Epidermal melanocyte (primary cell): ENCODE data around the gene INTS3.
"Not testable (repeated sequence)": the region's sequence is repeated elsewhere in the genome, so short reads cannot be mapped to it uniquely, and the experiment has no call there.

Experiments used
- DNase-seq: peaks from one replicate; pipeline ENCODE4 v3.0.0; 2011; ENCODE audit warnings: low spot score; ENCODE audit not compliant: insufficient read length

Gene INTS3

GRCh38 chr1:153752072-153752471, 24.2 kb downstream of the INTS3 start:
- no peak for DNase-seq

DNA sequence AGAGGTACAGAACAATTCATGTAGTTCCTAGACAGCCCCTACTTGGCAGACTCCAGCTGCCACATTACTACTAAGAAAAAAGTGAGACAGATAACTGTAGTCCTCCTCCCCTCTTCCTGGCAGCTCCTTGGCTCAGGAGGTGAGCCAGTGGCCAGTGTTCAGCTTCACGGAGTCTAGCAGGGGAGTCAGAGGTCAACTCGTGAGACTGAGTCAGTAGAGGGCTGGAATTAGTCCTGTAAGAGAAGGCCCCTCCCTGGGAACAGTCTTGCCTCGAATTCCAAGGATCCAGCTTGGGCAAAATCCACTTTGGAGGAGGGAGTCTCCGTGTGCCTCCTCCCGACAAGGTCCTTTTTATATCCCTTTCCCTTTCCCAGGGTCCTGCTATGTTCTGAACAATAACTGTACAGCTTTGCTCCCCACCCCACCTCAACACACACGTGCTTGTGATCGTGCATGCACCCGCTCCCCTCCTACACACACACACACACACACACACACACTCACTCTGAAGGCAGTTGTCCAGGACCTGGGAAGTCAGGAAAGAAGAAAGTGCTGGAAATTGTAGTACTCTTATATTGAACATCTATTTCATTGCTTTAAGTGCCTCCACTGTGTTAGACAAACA, 24.8 kb downstream of the INTS3 start:
- DNase-seq, result no peak

- DNase-seq, result no peak
Observed at GRCh38 chr1:153754266-153754665, 26.4 kb downstream of the INTS3 start.

GRCh38 chr1:153760440-153760839, 32.6 kb downstream of the INTS3 start:
- DNase-seq, result no peak

DNA sequence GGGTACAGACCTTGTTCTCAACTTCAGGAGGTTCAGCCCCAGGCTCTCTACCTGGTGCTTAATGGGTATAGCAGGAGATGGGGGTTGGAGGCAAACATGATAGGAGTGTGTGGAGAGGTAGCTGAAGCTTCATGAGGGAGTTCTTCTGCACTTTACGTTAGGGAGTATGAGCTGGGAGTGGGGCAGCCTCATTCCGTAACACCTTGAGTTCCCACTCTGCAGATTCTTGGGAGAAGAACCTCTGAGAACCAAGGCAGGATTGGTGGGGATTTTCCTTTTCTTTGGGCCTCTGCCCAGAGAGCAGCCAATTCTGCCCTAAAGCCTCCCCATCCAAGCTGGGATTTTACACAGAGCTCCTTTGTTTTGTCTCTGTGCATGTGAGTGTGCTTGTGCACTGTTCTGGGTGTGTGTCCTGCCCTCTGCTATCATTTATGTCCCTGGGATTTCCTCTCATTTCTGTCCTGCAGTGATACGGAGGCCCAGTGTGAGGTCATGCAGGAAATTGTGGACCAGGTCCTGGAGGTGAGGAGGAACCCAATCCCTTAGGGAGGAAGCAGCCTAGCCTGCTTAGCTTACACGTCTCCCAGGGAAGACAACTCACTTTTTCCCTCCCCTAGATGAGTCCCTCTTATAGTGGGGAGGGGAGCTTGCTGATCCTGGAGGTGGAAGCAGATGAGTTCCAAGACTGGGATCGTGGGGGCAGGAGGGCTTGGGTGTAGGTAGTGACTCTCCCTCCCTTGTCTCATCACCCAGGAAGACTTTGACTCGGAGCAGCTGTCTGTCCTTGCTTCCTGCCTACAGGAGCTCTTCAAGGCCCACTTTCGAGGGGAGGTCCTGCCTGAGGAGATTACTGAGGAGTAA, 35.7 kb downstream of the INTS3 start:
- DNase-seq, result peak; percentile 84

DNA sequence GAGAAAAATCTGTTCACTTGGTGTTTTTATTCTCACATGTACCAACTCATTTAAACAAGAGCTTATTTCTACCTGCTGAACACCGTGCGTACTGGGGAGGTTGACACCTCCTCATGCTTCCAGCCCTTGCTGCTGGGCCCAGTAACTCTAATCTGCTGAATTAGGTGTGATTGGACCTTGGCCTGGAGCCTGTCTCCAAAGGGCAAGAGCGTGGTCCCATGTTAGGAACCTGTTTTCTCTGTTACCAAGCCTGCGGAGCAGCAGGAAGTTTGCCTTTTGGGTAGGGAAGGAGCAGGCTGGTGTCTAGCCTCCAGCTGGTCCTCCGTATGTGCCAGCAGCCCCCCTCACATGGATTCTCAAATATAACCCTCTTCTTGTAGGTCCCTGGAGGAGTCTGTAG, 36.5 kb downstream of the INTS3 start:
- DNase-seq, result no peak

GRCh38 chr1:153766663-153767062, 38.8 kb downstream of the INTS3 start:
- DNase-seq, result not testable (repeated sequence)

- DNase-seq, result no peak
Observed at GRCh38 chr1:153767519-153767918, 39.7 kb downstream of the INTS3 start.

- DNase-seq, result no peak
Observed at GRCh38 chr1:153768316-153769181, 40.7 kb downstream of the INTS3 start.

DNA sequence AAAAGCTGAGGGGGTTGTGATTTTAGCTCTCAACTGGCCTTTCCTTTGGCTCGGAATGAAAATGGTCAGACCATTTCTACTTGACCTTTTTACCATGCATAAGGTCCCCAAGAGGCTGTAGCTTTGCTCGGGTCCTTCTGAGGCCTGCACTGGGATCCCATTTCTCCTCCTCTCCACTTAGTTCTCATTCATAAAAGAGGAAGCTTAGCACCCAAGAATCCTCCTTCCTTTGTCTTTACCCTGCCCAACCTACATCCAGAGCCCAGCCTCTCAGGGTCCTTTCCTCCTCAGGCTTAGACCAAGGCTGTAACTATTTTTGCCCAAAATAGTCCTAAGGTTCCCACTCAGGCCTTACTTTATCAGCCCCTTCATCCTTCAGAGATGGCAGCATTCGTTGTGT, 41.4 kb downstream of the INTS3 start:
- DNase-seq, result no peak

- DNase-seq, result no peak
Observed at GRCh38 chr1:153770797-153771196, 42.9 kb downstream of the INTS3 start.

DNA sequence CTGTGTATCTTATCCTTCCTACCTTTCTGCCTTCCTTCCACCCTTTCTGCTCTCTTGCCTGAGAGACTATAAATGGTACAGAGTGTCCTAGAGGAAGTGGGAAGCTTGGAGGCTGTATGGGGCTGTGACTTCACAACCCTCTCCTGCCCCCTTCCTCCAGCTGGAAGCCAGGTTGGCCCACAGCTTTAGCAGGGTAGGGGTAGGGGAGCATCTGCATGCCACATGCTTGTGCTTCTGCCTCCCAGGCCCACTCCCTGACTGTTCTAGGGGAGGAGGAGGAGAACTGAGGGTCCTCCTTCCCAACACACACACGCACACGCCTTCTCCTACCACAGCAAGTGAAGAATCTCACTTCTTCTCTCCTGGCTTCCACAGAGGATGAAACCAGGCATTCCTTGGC, 43.4 kb downstream of the INTS3 start:
- no peak for DNase-seq

DNA sequence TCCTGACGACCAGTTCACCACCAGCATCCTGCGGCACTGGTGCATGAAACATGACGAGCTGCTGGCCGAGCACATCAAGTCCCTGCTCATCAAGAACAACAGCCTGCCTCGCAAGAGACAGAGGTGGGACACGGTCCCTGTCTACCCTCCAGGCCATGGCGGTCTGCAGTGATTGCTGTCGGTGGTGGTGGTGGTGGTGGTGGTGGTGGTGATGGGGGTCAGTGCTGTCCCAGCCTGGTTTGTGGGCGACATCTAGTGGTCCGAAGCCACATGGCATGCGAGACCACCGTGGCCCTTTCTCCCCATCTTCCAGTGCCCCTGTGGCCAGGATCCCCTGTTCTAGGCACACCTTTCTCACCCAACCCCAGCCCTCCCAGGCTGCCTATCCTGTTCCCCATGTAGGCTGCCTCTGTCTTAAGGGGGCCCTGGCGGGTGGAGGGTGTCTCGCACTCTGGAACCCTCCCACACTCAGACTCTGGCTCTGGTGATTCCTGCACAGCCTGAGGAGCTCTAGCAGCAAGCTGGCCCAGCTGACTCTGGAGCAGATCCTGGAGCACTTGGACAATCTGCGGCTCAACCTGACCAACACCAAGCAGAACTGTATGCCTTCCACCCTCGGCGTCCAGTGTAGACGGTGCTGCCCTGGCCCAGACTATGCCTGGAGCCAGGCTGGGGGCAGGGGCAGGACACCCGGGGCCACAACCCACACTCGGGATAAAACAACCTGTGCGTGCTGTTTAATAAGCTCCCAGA, 44.2 kb downstream of the INTS3 start:
- DNase-seq, result no peak

DNA sequence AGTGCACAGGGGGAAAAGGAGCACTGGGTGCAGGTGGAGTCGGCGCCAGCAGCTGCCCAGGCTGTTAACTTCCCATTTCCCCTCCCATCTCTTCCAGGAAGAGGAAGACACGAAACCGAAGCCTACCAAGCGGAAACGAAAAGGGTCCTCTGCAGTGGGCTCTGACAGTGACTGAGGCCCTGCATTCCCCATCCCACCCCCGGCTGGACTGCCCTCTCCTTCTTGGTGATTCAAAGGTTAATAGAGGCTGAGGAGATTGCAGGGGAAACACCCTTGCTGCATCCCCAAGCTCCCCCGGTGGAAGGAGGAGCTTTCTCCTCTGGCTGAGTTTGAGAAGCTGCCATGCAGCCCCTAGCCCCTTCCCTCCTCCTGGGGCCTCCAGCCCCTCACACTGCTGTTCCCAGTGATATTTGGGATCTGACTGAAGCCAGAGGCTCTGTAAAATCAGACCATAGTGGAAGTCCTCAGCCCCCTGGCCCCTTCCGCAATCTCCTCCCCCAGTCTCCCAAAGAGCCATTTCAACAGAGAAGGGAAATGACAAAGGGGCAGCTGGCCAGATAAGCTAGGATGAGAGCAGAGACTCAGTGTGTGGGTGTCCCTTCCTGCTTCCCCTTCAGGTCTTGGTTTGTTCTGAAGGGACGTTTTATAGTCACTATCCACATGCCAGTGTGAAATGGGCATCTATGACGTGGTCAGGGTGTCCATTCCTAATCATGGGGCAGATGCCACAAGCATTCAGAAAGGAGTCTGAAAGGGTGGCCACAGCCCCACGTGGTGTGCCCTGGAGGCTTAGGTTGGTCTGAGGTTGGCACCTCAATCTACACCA, 45.5 kb downstream of the INTS3 start:
- DNase-seq, result no peak

DNA sequence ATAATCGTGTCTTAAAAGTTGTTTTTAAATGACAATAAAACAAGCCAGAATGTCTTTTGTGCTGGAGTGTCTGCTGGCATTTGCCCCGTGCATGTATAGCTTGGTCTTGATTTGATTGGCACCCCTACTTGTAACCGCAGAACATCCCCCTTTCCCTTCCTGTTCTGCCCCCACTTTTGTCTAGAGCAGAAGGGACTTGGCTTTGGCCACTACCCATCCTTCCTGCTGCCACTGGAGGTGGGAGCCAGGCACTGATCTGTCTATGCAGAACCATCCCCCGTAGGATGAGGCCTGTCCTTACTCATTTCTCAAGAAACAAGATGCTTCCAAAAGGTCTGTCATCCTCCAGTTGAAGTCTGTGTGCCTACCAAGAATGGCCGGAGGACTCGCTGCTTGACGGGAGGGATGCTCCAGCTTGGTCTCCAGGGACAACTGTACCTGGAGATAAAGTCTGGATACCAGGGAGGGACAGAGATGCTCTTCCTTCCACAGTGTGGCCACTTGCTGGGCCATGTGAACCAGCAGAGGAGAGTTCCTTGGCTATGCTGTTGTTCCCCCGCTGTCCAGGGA, 46.3 kb downstream of the INTS3 start:
- no peak for DNase-seq

- peak; percentile 43 for DNase-seq
Observed at GRCh38 chr1:153774780-153775457, 47.1 kb downstream of the INTS3 start, which contains the start of gene SLC27A3. TSS of gene SLC27A3 (plus strand) at chr1:153775407. CDS start at chr1:153775498, 91 bp downstream.

DNA sequence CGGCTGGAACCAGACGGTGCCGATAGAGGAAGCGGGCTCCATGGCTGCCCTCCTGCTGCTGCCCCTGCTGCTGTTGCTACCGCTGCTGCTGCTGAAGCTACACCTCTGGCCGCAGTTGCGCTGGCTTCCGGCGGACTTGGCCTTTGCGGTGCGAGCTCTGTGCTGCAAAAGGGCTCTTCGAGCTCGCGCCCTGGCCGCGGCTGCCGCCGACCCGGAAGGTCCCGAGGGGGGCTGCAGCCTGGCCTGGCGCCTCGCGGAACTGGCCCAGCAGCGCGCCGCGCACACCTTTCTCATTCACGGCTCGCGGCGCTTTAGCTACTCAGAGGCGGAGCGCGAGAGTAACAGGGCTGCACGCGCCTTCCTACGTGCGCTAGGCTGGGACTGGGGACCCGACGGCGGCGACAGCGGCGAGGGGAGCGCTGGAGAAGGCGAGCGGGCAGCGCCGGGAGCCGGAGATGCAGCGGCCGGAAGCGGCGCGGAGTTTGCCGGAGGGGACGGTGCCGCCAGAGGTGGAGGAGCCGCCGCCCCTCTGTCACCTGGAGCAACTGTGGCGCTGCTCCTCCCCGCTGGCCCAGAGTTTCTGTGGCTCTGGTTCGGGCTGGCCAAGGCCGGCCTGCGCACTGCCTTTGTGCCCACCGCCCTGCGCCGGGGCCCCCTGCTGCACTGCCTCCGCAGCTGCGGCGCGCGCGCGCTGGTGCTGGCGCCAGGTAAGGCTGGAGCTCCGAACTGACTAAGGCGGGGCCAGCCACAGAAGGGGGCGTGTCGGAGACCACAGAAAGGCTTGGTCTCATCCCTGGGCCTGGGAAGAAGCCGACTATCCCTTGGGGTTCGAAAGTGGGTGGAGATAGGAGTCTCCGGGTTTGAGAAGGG, 47.8 kb downstream of the INTS3 start:
- DNase-seq, result no peak

GRCh38 chr1:153776352-153776751, 48.5 kb downstream of the INTS3 start:
- no peak for DNase-seq
